Gastroesophageal sphincter (tissue), 3 donors: ENCODE measurements around the gene DOK5.

Experiments used
- CTCF ChIP-seq, 4 experiments: fragments of 200-600 bp in 2 of 4; fragments of 450-650 bp in 2 of 4; sonication (generic) in 1 of 4; IDR thresholded peaks; one replicate each; pipeline ENCODE4 v1.5.1; 2017 to 2019; ENCODE audit warnings: antibody characterized with exemption in 4 of 4, mild to moderate bottlenecking in 2 of 4, moderate library complexity in 2 of 4
- POLR2A ChIP-seq, 2 donors: fragments of 450-650 bp; IDR thresholded peaks; one replicate each; pipeline ENCODE4 v1.6.1; 2017; ENCODE audit warnings: antibody characterized with exemption in 2 of 2, mild to moderate bottlenecking in 2 of 2, moderate library complexity in 1 of 2

DNA sequence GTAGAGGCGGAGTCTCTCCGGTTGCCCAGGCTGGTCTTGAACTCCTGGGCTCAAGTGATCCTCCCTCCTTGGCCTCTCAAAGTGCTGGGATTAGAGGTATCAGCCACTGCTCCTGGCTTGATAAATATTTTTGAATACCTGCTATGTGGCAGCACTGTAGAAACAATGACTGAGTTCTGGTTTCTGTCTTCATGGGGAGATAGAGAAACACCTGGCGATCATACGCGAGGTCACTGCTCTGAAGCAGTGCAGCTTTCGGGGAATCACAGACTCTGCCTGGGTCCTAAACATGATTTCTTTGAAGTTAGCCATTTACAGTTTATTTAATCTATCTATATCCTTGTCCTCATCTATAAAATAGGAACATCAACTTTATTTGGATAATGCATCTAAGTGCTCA lies 31.2 kb downstream of the DOK5 start:
- TF ChIP-seq CTCF (IDR thresholded peaks at IDR 0.05) (no peak), POLR2A (IDR thresholded peaks at IDR 0.05) (no peak)
